ENCODE data around the gene FGD3.

- no peak for TF ChIP-seq GATA3 (IDR thresholded peaks at IDR 0.05; ENCODE audit: low read depth, low read length)
- TF ChIP-seq GATA2 (IDR thresholded peaks at IDR 0.05; ENCODE audit: low read depth, low read length), result no peak
These were observed 121.6 kb downstream of the FGD3 start for GRCh38 chr9:93068956-93069355.
